Measurements from ENCODE around the gene STK10.
A peak's percentile ranks its signal among the peaks of the same experiment; 100 is the strongest.
"Not testable (repeated sequence)": the region's sequence is repeated elsewhere in the genome, so short reads cannot be mapped to it uniquely, and the experiment has no call there.

Gene STK10

GRCh38 chr5:172188033-172188892 lies at the start of gene STK10:
STK10 (minus strand) TSS chr5:172188224; CDS start chr5:172188042, 182 bp downstream.
- H3K4me3 ChIP-seq (ENCODE audit: low read depth, low read length), result peak within 1 kb of the TSS; percentile 96
- DNase-seq (ENCODE audit: low read depth), result peak; percentile 66

- DNase-seq (ENCODE audit: low read depth), result no peak
- H3K4me3 ChIP-seq (ENCODE audit: low read depth, low read length), result no peak overlapping the region
Observed at GRCh38 chr5:172235827-172236736, 48.1 kb upstream of the STK10 start.

GRCh38 chr5:172235132-172235780 lies 47.2 kb upstream of the STK10 start:
- H3K4me3 ChIP-seq (ENCODE audit: low read depth, low read length), result no peak overlapping the region
- no peak for DNase-seq (ENCODE audit: low read depth)

- DNase-seq (ENCODE audit: low read depth), result no peak
- H3K4me3 ChIP-seq (ENCODE audit: low read depth, low read length), result no peak overlapping the region
Observed at GRCh38 chr5:172234031-172234430, 46.0 kb upstream of the STK10 start.

GRCh38 chr5:172229904-172230303 lies 41.9 kb upstream of the STK10 start:
- no peak for DNase-seq (ENCODE audit: low read depth)

GRCh38 chr5:172224996-172225395 lies 37.0 kb upstream of the STK10 start:
- DNase-seq (ENCODE audit: low read depth), result no peak
- H3K4me3 ChIP-seq (ENCODE audit: low read depth, low read length), result no peak overlapping the region

More at GRCh38 chr5:172229904-172230303, 41.9 kb upstream of the STK10 start:
- H3K4me3 ChIP-seq (ENCODE audit: low read depth, low read length), result no peak overlapping the region

- DNase-seq (ENCODE audit: low read depth), result no peak
- no peak overlapping the region for H3K4me3 ChIP-seq (ENCODE audit: low read depth, low read length)
Observed at GRCh38 chr5:172223901-172224873, 36.2 kb upstream of the STK10 start.

GRCh38 chr5:172219296-172219695 lies 31.3 kb upstream of the STK10 start:
- DNase-seq (ENCODE audit: low read depth), result no peak
- H3K4me3 ChIP-seq (ENCODE audit: low read depth, low read length), result no peak overlapping the region

GRCh38 chr5:172216345-172216744 lies 28.3 kb upstream of the STK10 start:
- DNase-seq (ENCODE audit: low read depth), result no peak

GRCh38 chr5:172213126-172213525 lies 25.1 kb upstream of the STK10 start:
- no peak for DNase-seq (ENCODE audit: low read depth)
- no peak overlapping the region for H3K4me3 ChIP-seq (ENCODE audit: low read depth, low read length)

More at GRCh38 chr5:172216345-172216744, 28.3 kb upstream of the STK10 start:
- no peak overlapping the region for H3K4me3 ChIP-seq (ENCODE audit: low read depth, low read length)

GRCh38 chr5:172211676-172212075 lies 23.7 kb upstream of the STK10 start:
- H3K4me3 ChIP-seq (ENCODE audit: low read depth, low read length), result no peak overlapping the region

GRCh38 chr5:172209714-172210113 lies 21.7 kb upstream of the STK10 start:
- H3K4me3 ChIP-seq (ENCODE audit: low read depth, low read length), result no peak overlapping the region
- no peak for DNase-seq (ENCODE audit: low read depth)

More at GRCh38 chr5:172211676-172212075, 23.7 kb upstream of the STK10 start:
- DNase-seq (ENCODE audit: low read depth), result no peak

GRCh38 chr5:172207511-172207910 lies 19.5 kb upstream of the STK10 start:
- no peak for DNase-seq (ENCODE audit: low read depth)

GRCh38 chr5:172205984-172206383 lies 18.0 kb upstream of the STK10 start:
- not testable (repeated sequence) for DNase-seq (ENCODE audit: low read depth); H3K4me3 ChIP-seq (ENCODE audit: low read depth, low read length)

More at GRCh38 chr5:172207511-172207910, 19.5 kb upstream of the STK10 start:
- H3K4me3 ChIP-seq (ENCODE audit: low read depth, low read length), result no peak overlapping the region

- H3K4me3 ChIP-seq (ENCODE audit: low read depth, low read length), result no peak overlapping the region
- no peak for DNase-seq (ENCODE audit: low read depth)
Observed at GRCh38 chr5:172200476-172200875, 12.5 kb upstream of the STK10 start.

- no peak overlapping the region for H3K4me3 ChIP-seq (ENCODE audit: low read depth, low read length)
Observed at GRCh38 chr5:172199446-172199845, 11.4 kb upstream of the STK10 start.

GRCh38 chr5:172197775-172198174 lies 9.8 kb upstream of the STK10 start:
- DNase-seq (ENCODE audit: low read depth); H3K4me3 ChIP-seq (ENCODE audit: low read depth, low read length): not testable (repeated sequence)

More at GRCh38 chr5:172199446-172199845, 11.4 kb upstream of the STK10 start:
- no peak for DNase-seq (ENCODE audit: low read depth)

- DNase-seq (ENCODE audit: low read depth), result no peak
- no peak overlapping the region for H3K4me3 ChIP-seq (ENCODE audit: low read depth, low read length)
Observed at GRCh38 chr5:172194985-172195774, 7.2 kb upstream of the STK10 start.

Measured in skeletal muscle cell (primary cell).